GM13977 (cell line): ENCODE results near the gene NR3C1.

Experiments used
- DNase-seq: peaks from one replicate; pipeline ENCODE4 v3.0.0; 2012; ENCODE audit warnings: low spot score
- CTCF ChIP-seq: IDR thresholded peaks from 2 replicates; pipeline ENCODE4 v1.5.1; 2012; ENCODE audit warnings: mild to moderate bottlenecking, control low read depth; ENCODE audit not compliant: insufficient read depth; ENCODE audit errors: extremely low read depth, missing control alignments
- in situ Hi-C: fragments of 300-500 bp; cut with MboI; formaldehyde crosslinking; loops from one replicate; pipeline ENCODE4 v1.12.0; 2022; ENCODE audit warnings: low sequenced_read_pairs, low pct_unique_long_range_greater_than_20kb, mixed read lengths, inconsistent platforms; ENCODE audit not compliant: unreplicated experiment

The NR3C1 gene

GRCh38 chr5:143395638-143396352 is 7.7 kb downstream of the NR3C1 start:
- DNase-seq = peak; percentile 28
- TF ChIP-seq CTCF = no peak
- in situ Hi-C loops = no loop called here

GRCh38 chr5:143393524-143393923 is 10.0 kb downstream of the NR3C1 start:
- no peak for TF ChIP-seq CTCF
- DNase-seq = no peak
- in situ Hi-C loops = no loop called here

- in situ Hi-C loops = no loop called here
- DNase-seq = no peak
- TF ChIP-seq CTCF = no peak
Observed at GRCh38 chr5:143390941-143391340, 12.5 kb downstream of the NR3C1 start.

- in situ Hi-C loops = no loop called here
- no peak for DNase-seq
- TF ChIP-seq CTCF = no peak
Observed at GRCh38 chr5:143390258-143390657, 13.2 kb downstream of the NR3C1 start.

GRCh38 chr5:143386725-143387124 is 16.8 kb downstream of the NR3C1 start:
- in situ Hi-C loops = no loop called here
- DNase-seq = no peak
- TF ChIP-seq CTCF = no peak

- in situ Hi-C loops = no loop called here
- TF ChIP-seq CTCF = no peak
Observed at GRCh38 chr5:143384865-143385657, 18.4 kb downstream of the NR3C1 start.

More at GRCh38 chr5:143384865-143385657, 18.4 kb downstream of the NR3C1 start:
- no peak for DNase-seq
